SK-N-SH (cell line): Measurements from ENCODE around the gene FMN1. TPM values are rescaled to one million over a fixed set of nuclear protein-coding genes. Genes with fewer than 3 reads are reported as not detected.

ENCODE experiments used
- CTCF ChIA-PET: fragments of 300-600, 350-600 bp; formaldehyde crosslinking; extraction: SDS; loops from one replicate; lab custom pipeline; 2021; lab: Yijun Ruan, JAX
- POLR2A ChIA-PET: fragments of 350-600 bp; sonication (Branson Sonifier 250); formaldehyde crosslinking; extraction: SDS; loops from one replicate; lab custom pipeline; 2020; ENCODE audit warnings: antibody characterized with exemption, inconsistent platforms; lab: Yijun Ruan, JAX
- DNase-seq: peaks from one replicate; pipeline ENCODE4 v3.0.0; 2012
- H2AFZ ChIP-seq: fragments of 200-600 bp; sonication (generic); 2 replicates; pipeline ENCODE4 v1.8.1; 2016; ENCODE audit warnings: antibody characterized with exemption, mild to moderate bottlenecking, low read depth
- H3F3A ChIP-seq: fragments of 200-600 bp; sonication (generic); replicated peaks from 2 replicates; pipeline ENCODE3; 2016; ENCODE audit warnings: antibody characterized with exemption, mild to moderate bottlenecking; ENCODE audit not compliant: insufficient read depth
- H3K27ac ChIP-seq, 2 experiments: fragments of 200-500 bp in 1 of 2; fragments of 200-600 bp in 1 of 2; sonication (Bioruptor generic) in 1 of 2; sonication (generic), shearing (Covaris generic) in 1 of 2; 2 replicates each; pipeline versions ENCODE4 v1.5.1 to v1.6.1; 2014 to 2016; ENCODE audit warnings: low read depth in 2 of 2, inconsistent platforms in 1 of 2, low read length in 1 of 2, mild to moderate bottlenecking in 1 of 2, mixed read lengths in 1 of 2
- H3K27me3 ChIP-seq: fragments of 200-600 bp; sonication (generic), shearing (Covaris generic); 2 replicates; pipeline ENCODE4 v1.6.1; 2016; ENCODE audit warnings: mixed run types; ENCODE audit not compliant: insufficient read depth
- H3K36me3 ChIP-seq, 2 experiments: fragments of 200-500 bp in 1 of 2; fragments of 200-600 bp in 1 of 2; sonication (Bioruptor generic) in 1 of 2; sonication (generic) in 1 of 2; replicated peaks in 1 of 2; 2 replicates each; pipeline versions ENCODE3 to v1.5.1; 2014 to 2016; ENCODE audit warnings: low read length in 1 of 2, mild to moderate bottlenecking in 1 of 2; ENCODE audit not compliant: insufficient read depth in 2 of 2, control insufficient read depth in 1 of 2
- H3K4me1 ChIP-seq, 2 experiments: fragments of 200-500 bp in 1 of 2; fragments of 200-600 bp in 1 of 2; sonication (Bioruptor generic) in 1 of 2; sonication (generic), shearing (Covaris generic) in 1 of 2; 2 replicates each; pipeline versions ENCODE4 v1.5.1 to v1.6.1; 2014 to 2016; ENCODE audit warnings: low read depth in 1 of 2, low read length in 1 of 2, mixed run types in 1 of 2; ENCODE audit not compliant: insufficient read depth in 2 of 2, control insufficient read depth in 1 of 2
- H3K4me2 ChIP-seq: fragments of 200-600 bp; sonication (generic), shearing (Covaris generic); 2 replicates; pipeline ENCODE4 v1.6.1; 2017; ENCODE audit warnings: mixed run types
- H3K4me3 ChIP-seq, 2 experiments: fragments of 200-500 bp in 1 of 2; fragments of 200-600 bp in 1 of 2; sonication (Bioruptor generic) in 1 of 2; sonication (generic), shearing (Covaris generic) in 1 of 2; 2 replicates each; pipeline versions ENCODE4 v1.5.1 to v1.8.1; 2014 to 2016; ENCODE audit warnings: low read depth in 2 of 2, inconsistent platforms in 1 of 2, low read length in 1 of 2, mild to moderate bottlenecking in 1 of 2, mixed read lengths in 1 of 2, moderate library complexity in 1 of 2
- H3K79me2 ChIP-seq: fragments of 200-600 bp; sonication (generic); 2 replicates; pipeline ENCODE4 v1.8.1; 2017; ENCODE audit warnings: mild to moderate bottlenecking; ENCODE audit not compliant: insufficient read depth
- H3K9ac ChIP-seq: fragments of 200-600 bp; sonication (generic); 2 replicates; pipeline ENCODE4 v1.6.1; 2017; ENCODE audit warnings: mixed run types
- H3K9me2 ChIP-seq: fragments of 200-600 bp; sonication (generic); 2 replicates; pipeline ENCODE4 v1.6.1; 2017; ENCODE audit warnings: mixed run types
- H3K9me3 ChIP-seq: fragments of 200-600 bp; sonication (generic); 2 replicates; pipeline ENCODE4 v1.6.1; 2017; ENCODE audit warnings: mixed run types, mild to moderate bottlenecking, moderate library complexity
- H4K20me1 ChIP-seq: fragments of 200-600 bp; sonication (generic); 2 replicates; pipeline ENCODE4 v1.6.1; 2017; ENCODE audit warnings: mild to moderate bottlenecking, mixed run types; ENCODE audit not compliant: insufficient read depth
- CHD2 ChIP-seq: fragments of 150-350 bp; IDR thresholded peaks from 2 replicates; pipeline ENCODE4 v1.6.1; 2018; ENCODE audit warnings: low read length; ENCODE audit not compliant: partially characterized antibody
- FOSL2 ChIP-seq: IDR thresholded peaks from 2 replicates; pipeline ENCODE4 v1.4.0; 2012; ENCODE audit warnings: low read depth, mild to moderate bottlenecking, moderate library complexity, borderline replicate concordance
- FOXJ3 ChIP-seq: sonication (generic); formaldehyde crosslinking; IDR thresholded peaks from 2 replicates; pipeline ENCODE4 v1.5.1; 2020; ENCODE audit warnings: mild to moderate bottlenecking, missing genetic modification reagents
- FOXM1 ChIP-seq: IDR thresholded peaks from 2 replicates; pipeline ENCODE4 v1.4.0; 2012; ENCODE audit warnings: low read depth, mild to moderate bottlenecking
- IRF3 ChIP-seq: fragments of 150-350 bp; IDR thresholded peaks from 2 replicates; pipeline ENCODE4 v1.6.1; 2016; ENCODE audit warnings: mild to moderate bottlenecking, low read depth, low read length
- JUND ChIP-seq: IDR thresholded peaks from 2 replicates; pipeline ENCODE4 v1.4.0; 2012
- NRF1 ChIP-seq: IDR thresholded peaks from 2 replicates; pipeline ENCODE4 v1.6.1; 2012; ENCODE audit warnings: low read depth, mild to moderate bottlenecking, low read length
- RXRA ChIP-seq: IDR thresholded peaks from 2 replicates; pipeline ENCODE4 v1.4.0; 2012; ENCODE audit warnings: low read depth, mild to moderate bottlenecking, borderline replicate concordance
- SIN3A ChIP-seq: IDR thresholded peaks from 2 replicates; pipeline ENCODE4 v1.6.1; 2012; ENCODE audit warnings: low read depth, mild to moderate bottlenecking, low read length, moderate library complexity, borderline replicate concordance
- SMC3 ChIP-seq: IDR thresholded peaks from 2 replicates; pipeline ENCODE4 v1.6.1; 2012; ENCODE audit warnings: low read depth, low read length, improper control_type of control experiment
- YY1 ChIP-seq: IDR thresholded peaks from 2 replicates; pipeline ENCODE4 v1.4.0; 2012; ENCODE audit warnings: low read depth, mild to moderate bottlenecking
- WGBS: methylation state at CpG from one replicate; pipeline ENCODE4 v1.1.6; 2017; ENCODE audit warnings: low lambda C conversion rate; 5-methylcytosine and 5-hydroxymethylcytosine counted together
- polyA plus RNA-seq, 3 experiments: library from polyadenylated mRNA; depleted of rRNA; stranded (reverse); fragments of >200 nt; gene quantifications; 2 replicates each; pipeline ENCODE4 v1.2.3, GENCODE V29; 2012
- TF ChIP-seq, protein P1 (sequence below): fragments of 200-600 bp; sonication (generic); IDR thresholded peaks from 2 replicates; pipeline ENCODE4 v1.6.1; 2017; ENCODE audit warnings: antibody characterized with exemption, mild to moderate bottlenecking, moderate library complexity
- TF ChIP-seq, protein P2 (sequence below): IDR thresholded peaks from 2 replicates; pipeline ENCODE4 v1.4.0; 2012; ENCODE audit warnings: low read depth
- TF ChIP-seq, protein P3 (sequence below): IDR thresholded peaks from 2 replicates; pipeline ENCODE4 v1.4.0; 2012; ENCODE audit warnings: low read depth, borderline replicate concordance

The FMN1 gene
- polyA plus RNA-seq, 1 of the 3 experiments (the other 2 are of a cell fraction) = 9.1 TPM

- WGBS = 100% methylated on average over 1 of the region's 1 CpG
- H3K4me1 ChIP-seq = no peaks in the 10 kb centered on the region
- peaks cover 5% of the 10 kb centered on the region in 2 experiments for H3K36me3 ChIP-seq
- ChIA-PET CTCF (no interaction called here), POLR2A (no interaction called here)
- H3K79me2 ChIP-seq = 0 out of 2 replicates have a peak, but pooled peaks cover 3% of the 10 kb centered on the region
- no peak overlapping the region for H3K27ac ChIP-seq
- H3K4me3 ChIP-seq = no peak overlapping the region
- no peak overlapping the region for H2AFZ ChIP-seq
- H4K20me1 ChIP-seq = no peaks in the 10 kb centered on the region
- H3K9ac ChIP-seq = no peak overlapping the region
- no peak overlapping the region for H3K4me2 ChIP-seq
- no peaks in the 10 kb centered on the region for H3K9me2 ChIP-seq
- TF ChIP-seq, protein P1, sequence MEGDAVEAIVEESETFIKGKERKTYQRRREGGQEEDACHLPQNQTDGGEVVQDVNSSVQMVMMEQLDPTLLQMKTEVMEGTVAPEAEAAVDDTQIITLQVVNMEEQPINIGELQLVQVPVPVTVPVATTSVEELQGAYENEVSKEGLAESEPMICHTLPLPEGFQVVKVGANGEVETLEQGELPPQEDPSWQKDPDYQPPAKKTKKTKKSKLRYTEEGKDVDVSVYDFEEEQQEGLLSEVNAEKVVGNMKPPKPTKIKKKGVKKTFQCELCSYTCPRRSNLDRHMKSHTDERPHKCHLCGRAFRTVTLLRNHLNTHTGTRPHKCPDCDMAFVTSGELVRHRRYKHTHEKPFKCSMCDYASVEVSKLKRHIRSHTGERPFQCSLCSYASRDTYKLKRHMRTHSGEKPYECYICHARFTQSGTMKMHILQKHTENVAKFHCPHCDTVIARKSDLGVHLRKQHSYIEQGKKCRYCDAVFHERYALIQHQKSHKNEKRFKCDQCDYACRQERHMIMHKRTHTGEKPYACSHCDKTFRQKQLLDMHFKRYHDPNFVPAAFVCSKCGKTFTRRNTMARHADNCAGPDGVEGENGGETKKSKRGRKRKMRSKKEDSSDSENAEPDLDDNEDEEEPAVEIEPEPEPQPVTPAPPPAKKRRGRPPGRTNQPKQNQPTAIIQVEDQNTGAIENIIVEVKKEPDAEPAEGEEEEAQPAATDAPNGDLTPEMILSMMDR = no peak
- no peaks in the 10 kb centered on the region for H3K9me3 ChIP-seq
- H3K27me3 ChIP-seq = no peaks in the 10 kb centered on the region
- H3F3A ChIP-seq = peaks cover 37% of the 10 kb centered on the region
- no peak for DNase-seq
Measured at GRCh38 chr15:32763295-32763694, 431.2 kb downstream of the FMN1 start.

DNA sequence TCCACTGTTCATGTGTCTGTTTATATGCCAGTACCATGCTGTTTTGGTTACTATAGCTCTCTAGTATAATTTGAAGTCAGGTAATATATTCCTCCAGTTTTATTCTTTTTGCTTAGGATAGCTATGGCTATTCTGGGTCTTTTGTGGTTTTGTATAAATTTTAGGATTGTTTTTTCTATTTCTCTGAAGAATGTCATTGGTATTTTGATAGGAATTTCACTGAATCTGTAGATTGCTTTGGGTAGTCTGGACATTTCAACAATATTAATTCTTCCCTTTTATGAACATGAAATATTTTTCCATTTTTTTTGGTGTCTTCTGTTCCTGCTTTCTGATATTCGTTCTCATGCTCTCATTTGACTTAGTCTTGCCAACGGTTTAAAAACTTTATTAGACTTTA is 437.1 kb downstream of the FMN1 start:
- Histone ChIP-seq H3K36me3 (peaks cover 0 to 5% of the 10 kb centered on the region in 2 experiments), H3K27me3 (no peaks in the 10 kb centered on the region), H3K27ac (no peak overlapping the region), H3K9me3 (no peaks in the 10 kb centered on the region), H3F3A (peaks cover 17% of the 10 kb centered on the region), H3K4me3 (no peak overlapping the region), H3K4me2 (no peak overlapping the region), H4K20me1 (no peaks in the 10 kb centered on the region), H3K79me2 (no peaks in the 10 kb centered on the region), H2AFZ (no peak overlapping the region), H3K9me2 (no peaks in the 10 kb centered on the region), H3K9ac (no peak overlapping the region), H3K4me1 (no peaks in the 10 kb centered on the region)
- POLR2A ChIA-PET = no interaction called here
- no peak for DNase-seq
- WGBS = 79% methylated on average over 2 of the region's 2 CpGs
- CTCF ChIA-PET = interaction anchor here (0.9 to 1.3 kb wide), 2 partner anchors 15 to 238 kb away, joined by 3 read pairs; no protein-coding TSS in a partner anchor
- no peak for TF ChIP-seq FOXJ3
- TF ChIP-seq, protein P2, sequence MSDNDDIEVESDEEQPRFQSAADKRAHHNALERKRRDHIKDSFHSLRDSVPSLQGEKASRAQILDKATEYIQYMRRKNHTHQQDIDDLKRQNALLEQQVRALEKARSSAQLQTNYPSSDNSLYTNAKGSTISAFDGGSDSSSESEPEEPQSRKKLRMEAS = no peak
- TF ChIP-seq SMC3 = no peak
- TF ChIP-seq, protein P1 = no peak
- TF ChIP-seq RXRA = no peak
- TF ChIP-seq SIN3A = no peak
- no peak for TF ChIP-seq YY1
- TF ChIP-seq IRF3 = no peak
- TF ChIP-seq, protein P3, sequence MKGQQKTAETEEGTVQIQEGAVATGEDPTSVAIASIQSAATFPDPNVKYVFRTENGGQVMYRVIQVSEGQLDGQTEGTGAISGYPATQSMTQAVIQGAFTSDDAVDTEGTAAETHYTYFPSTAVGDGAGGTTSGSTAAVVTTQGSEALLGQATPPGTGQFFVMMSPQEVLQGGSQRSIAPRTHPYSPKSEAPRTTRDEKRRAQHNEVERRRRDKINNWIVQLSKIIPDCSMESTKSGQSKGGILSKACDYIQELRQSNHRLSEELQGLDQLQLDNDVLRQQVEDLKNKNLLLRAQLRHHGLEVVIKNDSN = no peak
- TF ChIP-seq FOXM1 = no peak
- TF ChIP-seq CHD2 = no peak
- no peak for TF ChIP-seq JUND
- TF ChIP-seq FOSL2 = no peak
- no peak for TF ChIP-seq NRF1
